Tibial nerve (tissue), 3 donors: ENCODE results near the gene COL1A2.

ENCODE experiments used
- POLR2A ChIP-seq, 2 donors: fragments of 450-650 bp; IDR thresholded peaks; one replicate each; pipeline ENCODE4 v1.6.1; 2017; ENCODE audit warnings: antibody characterized with exemption in 2 of 2, mild to moderate bottlenecking in 2 of 2, moderate library complexity in 2 of 2
- TF ChIP-seq, protein P1 (sequence below), 5 experiments: fragments of 200-600 bp in 3 of 5; fragments of 450-650 bp in 2 of 5; sonication (generic) in 3 of 5; IDR thresholded peaks; one replicate each; pipeline ENCODE4 v1.5.1; 2016 to 2019; ENCODE audit warnings: antibody characterized with exemption in 5 of 5, mild to moderate bottlenecking in 3 of 5, moderate library complexity in 2 of 5

DNA sequence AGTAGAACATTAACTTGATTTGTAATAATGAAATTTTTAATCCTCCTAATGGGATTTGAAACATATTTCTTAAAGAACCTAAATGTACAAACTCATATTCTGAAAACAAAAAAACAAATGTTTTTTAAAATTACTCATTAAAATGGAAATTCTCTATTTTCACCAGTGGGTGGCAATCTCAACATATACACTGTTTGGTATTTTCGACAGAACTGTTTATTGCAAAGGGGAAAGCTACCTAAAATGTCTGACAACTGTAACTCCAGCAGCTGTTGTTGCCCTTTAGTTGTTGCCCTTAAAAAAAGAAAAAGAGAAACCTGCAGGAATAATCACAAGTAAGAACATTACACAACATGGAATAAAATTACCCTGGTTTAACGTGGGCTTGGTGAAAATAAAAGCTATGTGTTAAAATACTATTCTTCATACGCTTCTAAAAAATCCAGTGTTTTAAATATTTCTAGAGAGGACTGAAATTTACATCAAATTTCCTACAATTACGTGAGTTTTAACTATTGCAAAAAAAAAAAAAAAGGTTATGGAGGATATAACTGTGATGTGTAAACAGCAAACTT is 54.5 kb downstream of the COL1A2 start:
- TF ChIP-seq, protein P1, sequence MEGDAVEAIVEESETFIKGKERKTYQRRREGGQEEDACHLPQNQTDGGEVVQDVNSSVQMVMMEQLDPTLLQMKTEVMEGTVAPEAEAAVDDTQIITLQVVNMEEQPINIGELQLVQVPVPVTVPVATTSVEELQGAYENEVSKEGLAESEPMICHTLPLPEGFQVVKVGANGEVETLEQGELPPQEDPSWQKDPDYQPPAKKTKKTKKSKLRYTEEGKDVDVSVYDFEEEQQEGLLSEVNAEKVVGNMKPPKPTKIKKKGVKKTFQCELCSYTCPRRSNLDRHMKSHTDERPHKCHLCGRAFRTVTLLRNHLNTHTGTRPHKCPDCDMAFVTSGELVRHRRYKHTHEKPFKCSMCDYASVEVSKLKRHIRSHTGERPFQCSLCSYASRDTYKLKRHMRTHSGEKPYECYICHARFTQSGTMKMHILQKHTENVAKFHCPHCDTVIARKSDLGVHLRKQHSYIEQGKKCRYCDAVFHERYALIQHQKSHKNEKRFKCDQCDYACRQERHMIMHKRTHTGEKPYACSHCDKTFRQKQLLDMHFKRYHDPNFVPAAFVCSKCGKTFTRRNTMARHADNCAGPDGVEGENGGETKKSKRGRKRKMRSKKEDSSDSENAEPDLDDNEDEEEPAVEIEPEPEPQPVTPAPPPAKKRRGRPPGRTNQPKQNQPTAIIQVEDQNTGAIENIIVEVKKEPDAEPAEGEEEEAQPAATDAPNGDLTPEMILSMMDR (IDR thresholded peaks at IDR 0.05) = peak; percentile 40 to 73 (median 63)
- TF ChIP-seq POLR2A (IDR thresholded peaks at IDR 0.05) = no peak
